ENCODE data around the gene ANO5.
"Not testable (repeated sequence)": the region's sequence is repeated elsewhere in the genome, so short reads cannot be mapped to it uniquely, and the experiment has no call there.

Gene ANO5

DNA sequence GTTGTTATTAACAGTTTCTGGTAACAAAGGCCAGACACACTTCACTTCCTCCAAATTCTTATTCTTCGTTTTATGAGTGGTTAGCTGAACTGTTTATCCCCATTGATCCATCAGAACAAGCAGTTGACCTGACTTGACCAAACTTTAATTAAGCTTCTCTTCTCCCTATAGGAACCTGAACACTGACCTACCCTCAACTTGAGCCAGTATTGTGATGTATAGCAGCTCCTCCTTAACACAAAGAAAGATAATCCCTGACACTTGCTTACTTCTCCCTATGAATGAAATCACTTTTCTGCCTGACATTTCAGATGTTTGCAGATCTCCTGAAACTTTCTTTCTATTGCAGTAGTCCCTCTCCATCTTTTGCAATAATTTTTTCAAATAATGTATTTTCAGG lies 41.9 kb downstream of the ANO5 start:
- no peak overlapping the region for H3K4me3 ChIP-seq (ENCODE audit: low read length)
- no peak for TF ChIP-seq ZNF274 (IDR thresholded peaks at IDR 0.05; ENCODE audit: low read depth, low read length)

DNA sequence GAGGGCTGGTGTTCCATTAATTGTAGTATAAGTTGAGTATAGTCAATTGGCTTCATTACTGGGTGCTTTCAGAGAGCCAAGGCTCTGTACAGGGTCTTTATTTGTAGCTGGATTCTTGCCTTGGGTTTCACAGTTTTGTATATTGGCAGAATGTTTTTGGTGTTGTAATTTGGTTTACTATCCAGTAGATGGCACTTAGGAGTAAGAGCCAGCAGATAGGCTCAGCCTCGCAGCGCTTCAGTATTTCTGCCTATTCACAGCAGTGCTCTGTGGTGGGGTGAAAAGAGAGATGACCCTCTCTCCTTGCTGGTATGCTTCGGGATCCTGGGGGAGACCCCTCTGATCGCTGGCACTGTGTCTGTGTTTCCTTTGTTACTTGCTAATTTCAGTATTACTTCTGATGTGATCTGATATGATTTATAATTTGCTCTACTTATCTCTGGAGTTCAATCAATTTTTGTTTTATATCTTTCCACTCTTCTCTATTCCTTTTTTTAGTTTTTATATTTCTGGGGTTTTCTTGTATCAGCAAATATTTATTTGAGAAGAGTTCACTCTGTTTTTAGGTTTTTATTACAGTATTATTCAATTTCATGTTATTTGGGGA lies 52.2 kb downstream of the ANO5 start:
- no peak overlapping the region for H3K4me3 ChIP-seq (ENCODE audit: low read length)
- TF ChIP-seq ZNF274 (IDR thresholded peaks at IDR 0.05; ENCODE audit: low read depth, low read length), result no peak

DNA sequence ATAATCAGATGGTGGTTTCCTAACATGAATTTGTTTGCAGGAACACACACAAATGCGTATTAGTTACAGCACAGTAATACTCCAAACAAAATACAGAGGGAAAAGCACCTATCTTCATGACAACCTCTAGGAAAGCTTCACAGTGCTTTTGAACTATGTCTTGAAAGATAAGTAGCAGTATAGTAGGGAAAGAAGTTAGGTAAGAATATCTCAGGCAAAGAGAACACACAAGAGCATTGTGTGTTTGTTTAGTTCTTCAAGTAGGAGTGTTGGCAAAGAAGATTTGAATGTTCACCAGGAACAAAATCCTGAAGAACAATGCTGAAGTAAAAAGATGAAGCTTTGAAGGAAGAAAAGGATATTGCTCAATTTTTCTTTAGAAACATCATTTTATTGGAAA lies 54.1 kb downstream of the ANO5 start:
- no peak overlapping the region for H3K4me3 ChIP-seq (ENCODE audit: low read length)
- no peak for TF ChIP-seq ZNF274 (IDR thresholded peaks at IDR 0.05; ENCODE audit: low read depth, low read length)

DNA sequence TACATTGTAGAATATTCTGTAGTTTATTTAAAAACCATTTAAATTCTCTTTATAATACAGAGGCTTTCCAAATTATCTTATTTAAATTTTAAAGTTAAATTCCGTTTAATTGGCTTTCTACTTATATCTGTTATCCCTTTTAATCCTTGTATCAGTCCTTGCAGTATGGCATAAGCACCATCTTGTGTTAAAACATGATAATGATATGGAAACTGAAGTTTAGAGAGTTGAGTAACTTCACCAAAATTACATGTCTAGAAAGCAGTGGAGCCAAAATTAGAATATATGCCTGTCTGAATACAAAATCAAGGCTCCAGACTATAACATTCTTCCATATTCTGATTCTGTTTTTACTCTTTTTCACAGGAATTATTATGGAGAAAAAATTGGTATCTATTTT lies 57.0 kb downstream of the ANO5 start:
- TF ChIP-seq ZNF274 (IDR thresholded peaks at IDR 0.05; ENCODE audit: low read depth, low read length), result no peak
- no peak overlapping the region for H3K4me3 ChIP-seq (ENCODE audit: low read length)

DNA sequence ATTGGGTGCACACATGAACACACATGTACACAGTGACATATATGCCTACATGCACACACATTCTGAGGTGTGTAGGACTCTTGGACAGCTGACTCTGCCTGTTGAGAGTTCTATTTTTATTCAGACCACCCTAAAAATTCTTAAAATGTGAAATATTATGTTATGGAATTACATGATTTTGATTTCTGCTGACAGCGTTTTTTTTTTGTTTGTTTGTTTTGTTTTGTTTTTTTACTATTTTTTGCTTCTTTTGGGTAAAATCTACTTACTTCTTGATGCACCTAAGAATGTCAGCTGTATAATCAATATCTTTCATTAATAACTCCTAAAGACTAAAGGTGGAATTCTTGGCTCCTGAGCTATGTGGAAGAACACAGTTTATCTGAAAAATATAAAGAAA lies 64.0 kb downstream of the ANO5 start:
- TF ChIP-seq ZNF274 (IDR thresholded peaks at IDR 0.05; ENCODE audit: low read depth, low read length), result no peak
- H3K4me3 ChIP-seq (ENCODE audit: low read length), result no peak overlapping the region

DNA sequence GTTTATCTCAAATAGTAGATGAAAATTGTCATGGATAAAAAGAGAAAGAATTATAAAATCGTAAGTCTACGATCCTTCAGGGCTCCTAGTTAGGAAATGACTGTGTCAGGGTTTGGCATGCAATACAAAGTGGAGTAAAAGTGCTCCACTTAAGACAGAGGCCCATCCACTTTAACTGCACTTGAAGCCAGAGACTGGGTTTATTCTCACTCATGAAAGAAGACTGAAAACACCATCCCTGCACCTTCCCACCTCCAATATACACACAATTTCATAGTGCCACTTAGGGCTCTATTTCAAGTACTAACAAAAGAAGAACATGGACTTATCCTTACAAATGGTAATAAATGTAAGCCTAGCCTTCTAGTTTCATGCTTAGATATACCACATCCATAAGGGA lies 70.7 kb downstream of the ANO5 start:
- no peak for TF ChIP-seq ZNF274 (IDR thresholded peaks at IDR 0.05; ENCODE audit: low read depth, low read length)
- H3K4me3 ChIP-seq (ENCODE audit: low read length), result no peak overlapping the region

DNA sequence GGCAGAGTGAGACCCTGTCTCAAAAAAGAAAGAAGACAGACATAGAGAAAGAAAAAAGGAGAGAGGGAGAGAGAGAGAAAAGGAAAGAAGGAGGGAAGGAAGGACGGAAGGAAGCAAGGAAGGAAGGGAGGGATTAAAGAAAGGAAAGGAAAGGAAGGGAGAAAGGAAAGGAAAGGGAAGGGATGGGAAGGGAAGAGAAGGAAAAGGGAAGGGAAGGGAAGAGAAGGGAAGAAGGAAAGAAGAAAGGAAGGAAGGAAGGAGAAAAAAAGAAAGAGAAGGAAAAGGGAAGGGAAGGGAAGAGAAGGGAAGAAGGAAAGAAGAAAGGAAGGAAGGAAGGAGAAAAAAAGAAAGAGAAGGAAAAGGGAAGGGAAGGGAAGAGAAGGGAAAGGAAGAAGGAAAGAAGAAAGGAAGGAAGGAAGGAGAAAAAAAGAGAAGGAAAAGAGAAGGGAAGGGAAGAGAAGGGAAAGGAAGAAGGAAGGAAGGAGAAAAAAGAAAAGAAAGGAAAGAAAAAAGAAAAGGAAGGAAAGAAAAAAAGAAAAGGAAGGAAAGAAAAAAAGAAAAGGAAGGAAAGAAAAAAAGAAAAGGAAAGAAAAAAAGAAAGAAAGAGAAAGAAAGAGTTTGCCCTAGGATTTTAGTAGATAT lies 76.2 kb downstream of the ANO5 start:
- H3K4me3 ChIP-seq (ENCODE audit: low read length), result not testable (repeated sequence)

DNA sequence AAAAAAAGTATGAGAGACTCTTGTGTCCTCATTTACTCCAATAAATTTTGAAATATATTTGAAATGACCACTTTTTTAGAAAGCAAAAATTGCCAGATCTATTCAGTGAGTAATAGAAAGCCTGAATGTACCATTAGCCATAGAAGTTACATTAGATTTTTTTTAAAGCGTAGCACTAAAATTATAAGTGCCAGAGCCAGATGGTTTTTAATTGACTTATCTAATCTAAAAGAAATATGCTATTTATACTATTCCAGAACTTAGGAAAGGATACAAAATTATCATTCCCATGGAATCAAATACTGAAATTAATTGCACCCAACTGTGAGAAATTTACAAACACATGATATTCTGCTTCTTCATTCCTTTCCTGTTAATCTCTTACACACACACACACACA lies 80.9 kb downstream of the ANO5 start:
- H3K4me3 ChIP-seq (ENCODE audit: low read length), result no peak overlapping the region
- no peak for TF ChIP-seq ZNF274 (IDR thresholded peaks at IDR 0.05; ENCODE audit: low read depth, low read length)

DNA sequence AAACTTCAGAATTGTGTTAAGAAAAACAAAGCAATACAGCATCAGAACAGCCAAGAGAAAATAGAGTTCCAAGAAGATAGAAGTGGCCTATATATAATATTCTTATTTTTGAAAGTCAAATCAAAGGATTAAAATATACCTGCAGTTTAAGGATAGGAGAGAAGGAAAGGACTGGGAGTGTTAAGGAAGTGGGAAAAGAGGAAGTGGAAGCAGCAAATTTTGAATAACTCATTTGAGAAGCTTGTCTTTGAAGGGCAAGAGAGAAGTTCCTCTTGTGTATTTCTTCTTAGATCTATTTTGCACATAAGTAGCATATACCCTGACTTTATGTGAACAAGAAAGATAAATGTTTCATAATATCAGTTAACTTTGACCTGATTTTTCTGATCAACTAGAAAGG lies 82.7 kb downstream of the ANO5 start:
- TF ChIP-seq ZNF274 (IDR thresholded peaks at IDR 0.05; ENCODE audit: low read depth, low read length), result no peak
- H3K4me3 ChIP-seq (ENCODE audit: low read length), result no peak overlapping the region

DNA sequence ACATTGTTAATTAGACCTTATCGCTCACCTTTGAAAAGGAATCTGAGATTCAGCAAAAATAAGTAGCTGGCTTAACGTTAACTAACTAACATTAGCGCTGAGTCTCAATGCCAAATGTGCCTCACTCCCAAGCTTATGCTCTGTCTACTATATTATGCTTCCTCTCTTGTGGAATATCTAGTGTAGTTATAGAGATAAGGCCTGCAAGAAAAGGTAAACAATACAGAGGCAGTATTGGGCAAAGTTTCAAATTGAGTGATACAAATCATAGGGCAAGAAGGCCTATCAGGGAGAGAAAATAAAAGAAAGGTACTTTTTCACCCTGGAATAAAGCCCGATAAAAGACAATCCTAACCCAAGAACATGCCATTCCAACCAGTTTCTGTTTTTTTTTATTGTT lies 83.7 kb downstream of the ANO5 start:
- TF ChIP-seq ZNF274 (IDR thresholded peaks at IDR 0.05; ENCODE audit: low read depth, low read length), result no peak

DNA sequence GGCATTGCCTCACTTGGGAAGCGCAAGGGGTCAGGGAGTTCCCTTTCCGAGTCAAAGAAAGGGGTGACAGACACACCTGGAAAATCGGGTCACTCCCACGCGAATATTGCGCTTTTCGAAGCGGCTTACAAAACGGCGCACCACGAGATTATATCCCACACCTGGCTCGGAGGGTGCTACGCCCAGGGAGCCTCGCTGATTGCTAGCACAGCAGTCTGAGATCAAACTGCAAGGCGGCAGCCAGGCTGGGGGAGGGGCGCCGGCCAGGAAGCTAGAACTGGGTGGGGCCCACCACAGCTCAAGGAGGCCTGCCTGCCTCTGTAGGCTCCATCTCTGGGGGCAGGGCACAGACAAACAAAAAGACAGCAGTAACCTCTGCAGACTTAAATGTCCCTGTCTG lies 92.1 kb downstream of the ANO5 start:
- H3K4me3 ChIP-seq (ENCODE audit: low read length), result not testable (repeated sequence)

More for the DNA sequence above, 83.7 kb downstream of the ANO5 start:
- H3K4me3 ChIP-seq (ENCODE audit: low read length), result no peak overlapping the region

DNA sequence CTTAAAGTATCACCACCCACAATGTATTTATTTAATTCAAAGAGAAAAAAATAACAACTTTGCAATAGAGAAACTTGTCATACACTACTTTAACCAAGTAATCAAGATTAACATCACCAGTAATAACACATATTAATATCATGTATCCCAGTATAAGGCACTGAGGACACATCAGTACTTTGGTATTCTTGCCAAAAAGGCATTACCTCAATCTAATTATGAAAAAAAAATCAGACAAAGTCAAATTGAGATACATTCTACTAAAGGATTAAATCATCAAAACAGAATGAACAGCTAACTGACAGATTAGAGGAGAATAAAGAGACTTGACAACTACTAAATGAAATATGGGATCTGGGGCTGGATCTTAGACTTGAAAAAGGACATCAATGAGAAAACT lies 109.5 kb downstream of the ANO5 start:
- no peak for TF ChIP-seq ZNF274 (IDR thresholded peaks at IDR 0.05; ENCODE audit: low read depth, low read length)

DNA sequence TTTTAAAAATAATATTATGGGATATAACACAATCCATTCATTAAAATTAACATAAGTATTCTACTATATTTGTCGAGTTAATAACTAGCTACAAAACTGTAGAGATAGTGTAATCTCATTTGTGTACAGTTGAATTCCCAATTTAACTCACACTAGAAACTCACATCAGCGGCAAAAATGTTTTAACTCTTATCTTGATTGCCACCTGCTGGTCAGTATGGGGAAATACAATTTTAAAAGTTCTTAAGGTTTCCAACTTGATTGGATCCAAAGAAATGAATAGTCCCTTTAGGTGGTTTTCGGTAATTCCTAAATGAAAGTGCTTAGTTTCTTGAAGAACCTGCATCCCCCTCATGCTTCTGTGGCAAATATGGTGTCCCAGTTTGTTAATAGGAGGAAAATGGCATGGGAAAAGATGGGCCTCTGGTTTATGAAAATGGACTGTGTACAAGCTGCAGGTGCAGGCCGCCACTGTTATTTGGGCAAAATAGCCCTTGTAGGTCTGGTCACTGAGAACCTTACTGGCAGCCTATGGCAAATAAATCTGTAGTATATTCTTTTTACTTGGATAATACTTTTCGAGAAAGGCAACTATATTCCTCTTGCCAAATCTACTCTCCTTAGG lies 111.6 kb downstream of the ANO5 start:
- no peak overlapping the region for H3K4me3 ChIP-seq (ENCODE audit: low read length)

More for the DNA sequence above, 109.5 kb downstream of the ANO5 start:
- H3K4me3 ChIP-seq (ENCODE audit: low read length), result no peak overlapping the region

DNA sequence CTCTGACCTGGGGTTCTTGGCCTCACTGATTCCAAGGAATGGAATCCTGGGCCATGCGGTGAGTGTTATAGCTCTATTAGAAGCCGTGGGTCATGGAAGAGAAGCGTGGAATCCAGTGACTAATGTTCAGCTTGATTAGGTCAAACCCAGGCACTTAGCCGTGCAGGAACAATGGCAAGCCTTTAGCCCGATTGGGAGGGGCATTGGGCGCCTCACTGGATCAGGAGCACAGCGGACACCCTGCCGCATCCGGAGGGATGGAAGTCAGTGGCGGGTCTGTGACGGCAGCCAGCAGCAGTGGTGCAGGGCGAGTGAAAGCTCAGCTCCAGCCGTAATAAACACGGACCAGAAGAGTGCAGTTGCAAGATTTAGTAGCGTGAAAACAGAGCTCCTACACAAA lies 124.8 kb downstream of the ANO5 start:
- TF ChIP-seq ZNF274 (IDR thresholded peaks at IDR 0.05; ENCODE audit: low read depth, low read length), result no peak
- H3K4me3 ChIP-seq (ENCODE audit: low read length), result no peak overlapping the region

More for the DNA sequence above, 111.6 kb downstream of the ANO5 start:
- no peak for TF ChIP-seq ZNF274 (IDR thresholded peaks at IDR 0.05; ENCODE audit: low read depth, low read length)

DNA sequence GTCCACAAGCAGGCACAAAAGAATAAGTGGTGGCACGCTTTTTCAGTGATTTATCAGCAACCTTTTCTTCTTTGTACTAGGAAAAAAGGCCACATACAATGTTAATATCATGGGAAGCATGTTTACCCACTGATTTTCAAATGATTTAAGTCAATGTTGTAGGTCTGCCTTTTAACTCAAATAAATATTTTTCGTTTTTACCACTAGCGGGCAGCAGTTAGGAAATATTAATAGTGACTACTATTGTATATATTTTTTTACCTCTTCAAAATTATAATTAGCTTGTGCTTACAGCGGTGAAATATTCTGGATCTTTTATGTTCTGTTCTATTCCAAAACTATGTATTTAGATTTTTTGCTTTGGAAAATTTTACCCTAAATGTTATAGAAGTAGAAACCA lies 138.9 kb downstream of the ANO5 start:
- TF ChIP-seq ZNF274 (IDR thresholded peaks at IDR 0.05; ENCODE audit: low read depth, low read length), result no peak

More for the DNA sequence above, 138.9 kb downstream of the ANO5 start:
- H3K4me3 ChIP-seq (ENCODE audit: low read length), result no peak overlapping the region

Data from GM08714 (cell line).